Measurements from ENCODE around the gene ABCA1.
"Not testable (repeated sequence)": the region's sequence is repeated elsewhere in the genome, so short reads cannot be mapped to it uniquely, and the experiment has no call there.

ABCA1 gene

GRCh38 chr9:104769655-104770054 lies 158.3 kb downstream of the ABCA1 start:
- no peak overlapping the region for H3K9ac ChIP-seq (ENCODE audit: low read length)
- H3K27me3 ChIP-seq (ENCODE audit: control insufficient read depth, insufficient read depth, low read length), result no peaks in the 10 kb centered on the region
- no peak overlapping the region for H3K4me3 ChIP-seq (ENCODE audit: low read length)
- no peaks in the 10 kb centered on the region for H3K4me1 ChIP-seq (ENCODE audit: control insufficient read depth, insufficient read depth, low read length)
- no peak overlapping the region for H3K27ac ChIP-seq (ENCODE audit: low read depth, low read length)
- H3K36me3 ChIP-seq (ENCODE audit: control insufficient read depth, insufficient read depth, low read length), result no peaks in the 10 kb centered on the region

- not testable (repeated sequence) for H3K36me3 ChIP-seq (ENCODE audit: control insufficient read depth, insufficient read depth, low read length); H3K9ac ChIP-seq (ENCODE audit: low read length); H3K4me1 ChIP-seq (ENCODE audit: control insufficient read depth, insufficient read depth, low read length); H3K27me3 ChIP-seq (ENCODE audit: control insufficient read depth, insufficient read depth, low read length); H3K27ac ChIP-seq (ENCODE audit: low read depth, low read length); H3K4me3 ChIP-seq (ENCODE audit: low read length)
Observed at GRCh38 chr9:104769029-104769428, 158.9 kb downstream of the ABCA1 start.

- no peaks in the 10 kb centered on the region for H3K27me3 ChIP-seq (ENCODE audit: control insufficient read depth, insufficient read depth, low read length)
- no peak overlapping the region for H3K27ac ChIP-seq (ENCODE audit: low read depth, low read length)
- no peaks in the 10 kb centered on the region for H3K4me1 ChIP-seq (ENCODE audit: control insufficient read depth, insufficient read depth, low read length)
Observed at GRCh38 chr9:104767507-104767906, 160.4 kb downstream of the ABCA1 start.

GRCh38 chr9:104766025-104766424 lies 161.9 kb downstream of the ABCA1 start:
- no peak overlapping the region for H3K27ac ChIP-seq (ENCODE audit: low read depth, low read length)
- no peaks in the 10 kb centered on the region for H3K36me3 ChIP-seq (ENCODE audit: control insufficient read depth, insufficient read depth, low read length)
- no peak overlapping the region for H3K4me3 ChIP-seq (ENCODE audit: low read length)
- no peaks in the 10 kb centered on the region for H3K4me1 ChIP-seq (ENCODE audit: control insufficient read depth, insufficient read depth, low read length)
- no peaks in the 10 kb centered on the region for H3K27me3 ChIP-seq (ENCODE audit: control insufficient read depth, insufficient read depth, low read length)
- no peak overlapping the region for H3K9ac ChIP-seq (ENCODE audit: low read length)

More at GRCh38 chr9:104767507-104767906, 160.4 kb downstream of the ABCA1 start:
- Histone ChIP-seq H3K36me3 (ENCODE audit: control insufficient read depth, insufficient read depth, low read length) (no peaks in the 10 kb centered on the region), H3K4me3 (ENCODE audit: low read length) (no peak overlapping the region), H3K9ac (ENCODE audit: low read length) (no peak overlapping the region)

DNA sequence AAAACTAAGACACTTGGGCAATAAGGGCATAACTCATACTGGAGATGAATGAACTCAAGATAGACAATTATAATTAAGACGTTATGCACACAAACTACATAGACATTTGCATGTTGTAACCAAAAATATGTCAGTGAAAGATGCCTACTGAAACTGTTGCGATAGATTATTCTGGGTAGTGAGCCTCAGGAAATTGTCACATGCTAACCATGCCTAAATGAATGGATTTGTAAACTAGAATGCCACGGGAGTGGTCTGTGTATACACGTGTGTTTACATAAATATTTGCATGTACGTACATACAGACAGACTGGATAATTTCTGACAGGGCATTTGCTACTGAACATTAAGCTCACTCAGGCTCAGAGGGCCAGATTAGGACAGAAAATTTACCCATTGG lies 162.8 kb downstream of the ABCA1 start:
- H3K27ac ChIP-seq (ENCODE audit: low read depth, low read length), result no peak overlapping the region
- H3K27me3 ChIP-seq (ENCODE audit: control insufficient read depth, insufficient read depth, low read length), result no peaks in the 10 kb centered on the region
- H3K36me3 ChIP-seq (ENCODE audit: control insufficient read depth, insufficient read depth, low read length), result no peaks in the 10 kb centered on the region
- H3K9ac ChIP-seq (ENCODE audit: low read length), result no peak overlapping the region
- H3K4me1 ChIP-seq (ENCODE audit: control insufficient read depth, insufficient read depth, low read length), result no peaks in the 10 kb centered on the region
- H3K4me3 ChIP-seq (ENCODE audit: low read length), result peak overlapping the region; percentile 27

GRCh38 chr9:104758974-104759373 lies 169.0 kb downstream of the ABCA1 start:
- Histone ChIP-seq H3K9ac (ENCODE audit: low read length) (no peak overlapping the region), H3K36me3 (ENCODE audit: control insufficient read depth, insufficient read depth, low read length) (peaks cover 2% of the 10 kb centered on the region), H3K4me3 (ENCODE audit: low read length) (no peak overlapping the region), H3K27ac (ENCODE audit: low read depth, low read length) (no peak overlapping the region), H3K27me3 (ENCODE audit: control insufficient read depth, insufficient read depth, low read length) (no peaks in the 10 kb centered on the region), H3K4me1 (ENCODE audit: control insufficient read depth, insufficient read depth, low read length) (no peaks in the 10 kb centered on the region)

GRCh38 chr9:104750185-104750767 lies 177.7 kb downstream of the ABCA1 start:
- no peak overlapping the region for H3K4me3 ChIP-seq (ENCODE audit: low read length)
- no peak overlapping the region for H3K27ac ChIP-seq (ENCODE audit: low read depth, low read length)
- no peaks in the 10 kb centered on the region for H3K27me3 ChIP-seq (ENCODE audit: control insufficient read depth, insufficient read depth, low read length)
- H3K36me3 ChIP-seq (ENCODE audit: control insufficient read depth, insufficient read depth, low read length), result peaks cover 6% of the 10 kb centered on the region
- H3K4me1 ChIP-seq (ENCODE audit: control insufficient read depth, insufficient read depth, low read length), result no peaks in the 10 kb centered on the region
- H3K9ac ChIP-seq (ENCODE audit: low read length), result no peak overlapping the region

DNA sequence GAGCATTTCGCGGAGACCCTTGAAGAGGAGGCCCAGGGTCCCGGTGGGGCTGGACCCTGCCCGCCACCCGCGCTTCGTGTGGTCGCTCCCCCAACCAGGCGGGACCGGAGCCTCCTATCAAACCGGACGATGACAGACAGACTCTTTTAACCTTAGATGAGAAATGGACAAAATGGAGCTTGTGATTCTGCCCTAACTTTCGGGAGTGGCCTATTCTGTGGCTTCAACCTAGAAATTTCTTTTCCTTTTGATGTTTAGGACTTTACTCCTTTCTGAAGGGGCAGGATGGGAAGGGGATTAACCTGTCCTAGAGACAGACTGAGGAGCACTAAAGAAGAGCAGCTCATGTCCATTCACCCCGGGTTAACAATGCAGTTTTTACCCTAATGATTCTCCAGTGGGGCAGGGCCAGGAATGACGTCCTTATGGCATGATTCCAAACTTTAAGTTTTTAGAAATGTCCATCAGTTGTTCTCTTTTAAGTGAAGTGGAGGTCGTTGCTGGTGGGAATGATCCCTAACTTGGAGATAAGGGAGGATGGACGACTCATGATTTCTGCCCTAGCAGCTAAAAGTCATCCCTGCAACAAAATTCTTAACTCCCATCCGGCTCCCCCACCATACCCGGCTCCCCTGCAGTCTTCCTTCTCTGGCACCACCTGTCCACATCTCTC lies 179.5 kb downstream of the ABCA1 start:
- Histone ChIP-seq H3K4me1 (ENCODE audit: control insufficient read depth, insufficient read depth, low read length) (no peaks in the 10 kb centered on the region), H3K9ac (ENCODE audit: low read length) (peak overlapping the region; percentile 67), H3K27ac (ENCODE audit: low read depth, low read length) (peak overlapping the region; percentile 91), H3K27me3 (ENCODE audit: control insufficient read depth, insufficient read depth, low read length) (no peaks in the 10 kb centered on the region), H3K36me3 (ENCODE audit: control insufficient read depth, insufficient read depth, low read length) (peaks cover 3% of the 10 kb centered on the region), H3K4me3 (ENCODE audit: low read length) (peak overlapping the region; percentile 79)

DNA sequence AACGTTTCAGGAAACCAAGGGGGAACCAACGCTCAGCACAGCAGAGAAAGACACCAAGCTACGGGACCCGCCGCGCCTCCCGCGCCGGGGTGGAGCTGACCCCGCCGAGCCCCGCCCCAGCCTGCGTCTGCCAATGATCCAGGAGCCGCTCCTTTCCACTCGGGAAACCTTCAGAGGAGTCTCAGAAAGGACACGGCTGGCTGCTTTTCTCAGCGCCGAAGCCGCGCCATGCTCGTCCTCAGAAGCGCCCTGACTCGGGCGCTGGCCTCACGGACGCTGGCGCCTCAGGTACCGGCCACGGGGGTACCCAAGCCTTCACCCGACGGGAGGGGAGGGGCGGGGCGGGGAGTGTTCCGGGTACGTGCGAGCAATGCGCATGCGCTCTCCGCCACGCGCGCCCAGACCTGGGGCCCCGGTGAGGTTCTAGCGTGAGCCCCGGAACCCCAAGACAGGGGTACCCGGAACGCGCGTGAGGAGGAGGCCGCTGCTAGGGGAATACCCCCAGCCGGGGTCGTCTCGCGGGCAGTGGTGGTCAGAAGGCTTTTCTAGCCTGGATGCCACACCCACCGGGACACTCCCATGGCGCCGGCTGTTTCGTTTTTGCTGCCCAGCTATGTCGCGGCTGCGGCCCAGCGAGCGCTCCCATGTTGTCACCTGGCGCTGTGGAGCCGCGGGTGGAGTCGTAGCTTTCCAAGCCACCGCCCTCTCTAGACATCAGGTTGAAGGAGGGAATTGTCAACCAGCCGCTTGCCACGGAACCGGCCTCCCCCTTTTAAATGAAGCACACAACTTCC lies 180.2 kb downstream of the ABCA1 start, which contains the start of gene NIPSNAP3A:
NIPSNAP3A (plus strand) TSS at position 119 of the 794 bp plus-strand sequence; CDS start at position 229, 110 bp downstream.
- peak within 1 kb of the TSS; percentile 91 for H3K27ac ChIP-seq (ENCODE audit: low read depth, low read length)
- no peaks in the 10 kb centered on the region for H3K4me1 ChIP-seq (ENCODE audit: control insufficient read depth, insufficient read depth, low read length)
- H3K9ac ChIP-seq (ENCODE audit: low read length), result peak within 1 kb of the TSS; percentile 70
- H3K4me3 ChIP-seq (ENCODE audit: low read length), result peak within 1 kb of the TSS; percentile 79
- no peaks in the 10 kb centered on the region for H3K27me3 ChIP-seq (ENCODE audit: control insufficient read depth, insufficient read depth, low read length)
- peaks cover 3% of the 10 kb centered on the region for H3K36me3 ChIP-seq (ENCODE audit: control insufficient read depth, insufficient read depth, low read length)

GRCh38 chr9:104747245-104747564 lies 180.8 kb downstream of the ABCA1 start:
- no peaks in the 10 kb centered on the region for H3K4me1 ChIP-seq (ENCODE audit: control insufficient read depth, insufficient read depth, low read length)
- H3K36me3 ChIP-seq (ENCODE audit: control insufficient read depth, insufficient read depth, low read length), result peaks cover 2% of the 10 kb centered on the region
- H3K27ac ChIP-seq (ENCODE audit: low read depth, low read length), result peak overlapping the region; percentile 91
- peak overlapping the region; percentile 28 for H3K9ac ChIP-seq (ENCODE audit: low read length)
- no peaks in the 10 kb centered on the region for H3K27me3 ChIP-seq (ENCODE audit: control insufficient read depth, insufficient read depth, low read length)
- peak overlapping the region; percentile 79 for H3K4me3 ChIP-seq (ENCODE audit: low read length)

GRCh38 chr9:104746798-104747197 lies 181.2 kb downstream of the ABCA1 start:
- Histone ChIP-seq H3K4me1 (ENCODE audit: control insufficient read depth, insufficient read depth, low read length) (no peaks in the 10 kb centered on the region), H3K27ac (ENCODE audit: low read depth, low read length) (no peak overlapping the region), H3K27me3 (ENCODE audit: control insufficient read depth, insufficient read depth, low read length) (no peaks in the 10 kb centered on the region), H3K36me3 (ENCODE audit: control insufficient read depth, insufficient read depth, low read length) (no peaks in the 10 kb centered on the region), H3K4me3 (ENCODE audit: low read length) (peak overlapping the region; percentile 79), H3K9ac (ENCODE audit: low read length) (no peak overlapping the region)

GRCh38 chr9:104746285-104746684 lies 181.7 kb downstream of the ABCA1 start:
- no peak overlapping the region for H3K27ac ChIP-seq (ENCODE audit: low read depth, low read length)
- H3K9ac ChIP-seq (ENCODE audit: low read length), result no peak overlapping the region
- no peaks in the 10 kb centered on the region for H3K4me1 ChIP-seq (ENCODE audit: control insufficient read depth, insufficient read depth, low read length)
- H3K4me3 ChIP-seq (ENCODE audit: low read length), result no peak overlapping the region
- no peaks in the 10 kb centered on the region for H3K36me3 ChIP-seq (ENCODE audit: control insufficient read depth, insufficient read depth, low read length)
- no peaks in the 10 kb centered on the region for H3K27me3 ChIP-seq (ENCODE audit: control insufficient read depth, insufficient read depth, low read length)

Data from rectal smooth muscle tissue (tissue), 1 donor.